Metanephros (tissue), 1 donor: Measurements from ENCODE around the gene PRSS53. TPM values are rescaled to one million over a fixed set of nuclear protein-coding genes. Genes with fewer than 3 reads are reported as not detected.

Source experiments
- total RNA-seq: library from RNA; depleted of rRNA; stranded (reverse); fragments of >200 nt; gene quantifications from one replicate; pipeline ENCODE4 v1.2.3, GENCODE V29; 2014

PRSS53 gene
- 1.1 TPM for total RNA-seq

GRCh38 chr16:31088459-31089183 lies at the start of gene PRSS53:
Gene PRSS53 (minus strand): TSS chr16:31088943. CDS start chr16:31088809, 134 bp downstream.

DNA sequence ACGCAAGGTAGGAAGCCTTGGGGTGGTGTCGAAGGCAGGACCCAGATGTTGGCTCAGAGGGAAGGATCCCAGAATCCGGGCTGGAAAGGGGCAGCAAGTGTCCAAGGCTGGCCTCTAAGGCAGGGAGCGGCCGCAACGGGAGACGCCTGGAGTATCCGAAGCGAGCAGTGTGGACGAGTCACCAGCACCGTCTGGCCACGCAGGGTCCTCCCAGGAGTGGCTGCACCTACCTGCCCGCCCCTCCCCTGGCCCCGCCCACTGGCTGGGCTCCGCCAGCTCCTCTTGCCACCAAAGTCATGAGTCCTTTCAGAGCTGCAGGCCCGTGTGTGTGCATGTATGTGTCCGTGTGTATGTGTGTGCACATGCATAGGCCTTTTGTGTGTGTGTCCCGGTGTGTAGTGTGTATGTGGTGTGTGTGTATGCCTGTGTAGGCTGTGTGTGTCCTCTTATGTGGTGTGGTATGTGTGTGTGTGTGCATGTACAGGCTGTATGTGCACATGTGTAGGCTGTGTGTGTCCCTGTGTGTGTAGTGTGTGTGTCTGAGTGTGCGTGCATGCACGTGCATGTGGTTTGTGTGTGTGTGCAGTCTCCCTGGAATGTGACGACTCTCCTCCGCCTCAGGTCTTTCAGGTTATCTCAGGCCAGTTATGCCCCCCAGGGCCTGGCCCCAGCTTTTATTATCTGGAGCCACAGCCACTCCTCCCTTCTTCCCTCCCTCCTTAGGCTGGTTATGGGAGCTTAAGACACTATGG lies 47.0 kb upstream of the PRSS53 start, which contains the start of gene PRSS8:
Gene PRSS8 (minus strand): TSS at position 193 of the 752 bp plus-strand sequence. CDS start 229 bp downstream, outside the sequence.

DNA sequence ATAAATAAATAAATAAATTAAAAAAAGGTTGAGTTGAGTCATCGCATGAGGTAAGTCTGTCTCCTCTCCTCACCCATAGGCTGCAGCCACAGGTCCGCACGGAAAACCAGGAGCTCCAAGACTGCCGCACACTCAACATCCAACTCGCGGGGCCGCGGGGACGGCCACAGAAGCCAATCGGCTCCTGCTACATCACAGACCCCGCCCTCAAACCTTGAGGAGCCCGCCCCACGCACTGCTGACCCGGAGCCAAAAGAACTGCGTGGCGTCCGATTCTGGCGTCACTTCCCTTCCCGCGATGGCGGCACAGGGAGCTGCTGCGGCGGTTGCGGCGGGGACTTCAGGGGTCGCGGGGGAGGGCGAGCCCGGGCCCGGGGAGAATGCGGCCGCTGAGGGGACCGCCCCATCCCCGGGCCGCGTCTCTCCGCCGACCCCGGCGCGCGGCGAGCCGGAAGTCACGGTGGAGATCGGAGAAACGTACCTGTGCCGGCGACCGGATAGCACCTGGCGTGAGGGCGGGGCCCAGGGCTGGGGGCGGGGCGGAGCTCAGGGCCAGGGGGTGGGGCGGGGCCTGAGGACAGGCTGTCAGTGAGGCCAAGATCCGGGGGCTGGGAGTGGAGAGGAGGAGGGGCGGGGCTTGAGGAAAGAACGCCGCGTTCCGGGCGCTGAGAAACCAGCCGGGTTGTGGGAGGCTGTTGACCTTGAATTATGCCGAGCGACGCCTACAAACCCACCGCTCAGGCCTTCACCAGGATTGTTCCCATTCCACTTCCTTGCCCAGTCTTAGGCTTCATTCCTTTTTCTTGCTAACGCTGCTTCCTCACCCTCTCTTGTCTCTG lies 28.9 kb upstream of the PRSS53 start, which contains the start of gene KAT8:
Gene KAT8 (plus strand): TSS at position 281 of the 839 bp plus-strand sequence. CDS start 18 bp downstream, at position 299.

DNA sequence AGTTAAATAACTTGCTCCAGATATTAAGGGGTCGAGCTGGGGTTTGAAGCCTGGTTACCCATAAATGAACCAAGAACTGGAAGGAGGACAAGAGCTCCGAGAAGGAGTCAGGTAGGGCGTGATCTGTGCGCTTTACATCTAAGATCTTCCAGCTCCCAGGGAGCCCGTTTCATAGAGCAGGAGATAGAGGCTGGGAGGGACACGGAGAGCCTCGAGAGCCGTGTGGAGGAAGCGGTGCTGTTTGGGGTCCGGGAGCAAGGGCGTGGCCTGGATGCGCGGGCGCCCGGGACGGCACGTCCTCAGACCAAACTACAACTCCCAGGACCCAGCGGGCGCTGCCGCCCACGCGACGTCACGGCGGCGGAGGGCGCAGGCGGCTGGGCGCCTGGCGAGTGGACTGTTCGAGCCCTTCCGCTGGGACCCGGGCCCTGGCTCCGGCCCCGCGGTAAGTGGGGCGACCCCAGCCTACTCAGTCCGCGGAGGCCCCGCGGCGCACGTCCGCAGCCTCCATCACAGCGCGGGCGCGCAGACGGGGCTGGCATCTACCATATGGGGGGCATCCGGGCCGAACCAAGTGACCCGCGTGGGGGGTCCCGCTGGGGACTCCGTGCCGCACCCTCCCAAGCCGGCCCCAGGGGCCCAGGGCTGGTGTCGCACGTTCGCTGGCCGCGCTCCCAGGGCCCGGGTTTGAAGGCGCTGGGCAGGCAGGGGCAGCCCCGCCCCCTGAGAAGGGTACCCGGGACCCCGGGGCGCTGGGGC lies 19.5 kb upstream of the PRSS53 start, which contains the start of gene BCKDK:
Gene BCKDK (plus strand): TSS at position 352 of the 759 bp plus-strand sequence. CDS start 838 bp downstream, outside the sequence.

GRCh38 chr16:31094424-31095120 lies 5.8 kb upstream of the PRSS53 start, which contains the start of gene VKORC1:
Gene VKORC1 (minus strand): TSS chr16:31094797. CDS start chr16:31094729, 68 bp downstream.

GRCh38 chr16:31073970-31074813 lies 14.6 kb downstream of the PRSS53 start, which contains the start of the genes ZNF646 and ZNF668:
Gene ZNF646 (plus strand): TSS chr16:31074422. CDS start chr16:31076325, 1,903 bp downstream.
Gene ZNF668 (minus strand): TSS chr16:31074240. CDS start chr16:31064459, 9,781 bp downstream.

Other genes starting within 250 kb of the PRSS53 start
- gene BCL7C, start 194.9 kb downstream of the PRSS53 start, total RNA-seq, result 34.0 TPM
- 4.8 TPM for gene CTF1, start 192.3 kb downstream of the PRSS53 start, total RNA-seq
- 18.0 TPM for gene FBXL19, start 165.4 kb downstream of the PRSS53 start, total RNA-seq
- gene ORAI3, start 139.9 kb downstream of the PRSS53 start, total RNA-seq, result 21.8 TPM
- gene SETD1A, start 131.2 kb downstream of the PRSS53 start, total RNA-seq, result 9.5 TPM
- 11.3 TPM for gene HSD3B7, start 103.7 kb downstream of the PRSS53 start, total RNA-seq
- gene STX1B, start 78.3 kb downstream of the PRSS53 start, total RNA-seq, result 2.6 TPM
- gene STX4, start 55.4 kb downstream of the PRSS53 start, total RNA-seq, result 30.0 TPM
- gene ZNF668, start 14.7 kb downstream of the PRSS53 start, total RNA-seq, result 6.5 TPM
- 17.9 TPM for gene ZNF646, start 14.5 kb downstream of the PRSS53 start, total RNA-seq
- 58.7 TPM for gene VKORC1, start 5.9 kb upstream of the PRSS53 start, total RNA-seq
- 32.8 TPM for gene BCKDK, start 19.4 kb upstream of the PRSS53 start, total RNA-seq
- 59.0 TPM for gene KAT8, start 28.7 kb upstream of the PRSS53 start, total RNA-seq
- gene PRSS8, start 46.8 kb upstream of the PRSS53 start, total RNA-seq, result 30.2 TPM
- gene PRSS36, start 61.1 kb upstream of the PRSS53 start, total RNA-seq, result 0.76 TPM
- 151 TPM for gene FUS, start 91.2 kb upstream of the PRSS53 start, total RNA-seq
- 23.4 TPM for gene PYCARD, start 113.8 kb upstream of the PRSS53 start, total RNA-seq
- gene TRIM72, start 125.2 kb upstream of the PRSS53 start, total RNA-seq, result 13.8 TPM
- gene PYDC1, start 128.2 kb upstream of the PRSS53 start, total RNA-seq, result not detected
- 10.9 TPM for gene ITGAM, start 171.0 kb upstream of the PRSS53 start, total RNA-seq